Measurements from ENCODE around the gene SOX6.

DNA sequence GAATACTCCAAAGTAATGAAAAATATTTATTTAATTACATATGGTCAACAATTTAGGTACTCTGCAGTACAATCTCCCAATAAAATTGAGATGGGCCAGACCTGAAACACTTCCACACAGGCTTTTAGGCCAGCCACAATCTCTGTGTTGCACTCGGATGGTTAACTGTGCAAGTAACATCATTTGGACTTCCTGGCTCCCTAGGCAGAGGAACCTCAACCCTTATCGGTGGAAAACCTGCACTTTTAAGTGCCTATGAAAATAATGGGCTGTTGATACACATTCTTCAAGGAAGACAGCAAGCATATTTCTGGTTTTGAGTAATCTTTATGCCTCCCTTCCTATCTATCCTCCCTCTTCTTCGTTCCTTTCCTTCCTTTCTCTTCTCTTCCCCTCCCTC lies 343.1 kb downstream of the SOX6 start:
- TF ChIP-seq, protein P1, sequence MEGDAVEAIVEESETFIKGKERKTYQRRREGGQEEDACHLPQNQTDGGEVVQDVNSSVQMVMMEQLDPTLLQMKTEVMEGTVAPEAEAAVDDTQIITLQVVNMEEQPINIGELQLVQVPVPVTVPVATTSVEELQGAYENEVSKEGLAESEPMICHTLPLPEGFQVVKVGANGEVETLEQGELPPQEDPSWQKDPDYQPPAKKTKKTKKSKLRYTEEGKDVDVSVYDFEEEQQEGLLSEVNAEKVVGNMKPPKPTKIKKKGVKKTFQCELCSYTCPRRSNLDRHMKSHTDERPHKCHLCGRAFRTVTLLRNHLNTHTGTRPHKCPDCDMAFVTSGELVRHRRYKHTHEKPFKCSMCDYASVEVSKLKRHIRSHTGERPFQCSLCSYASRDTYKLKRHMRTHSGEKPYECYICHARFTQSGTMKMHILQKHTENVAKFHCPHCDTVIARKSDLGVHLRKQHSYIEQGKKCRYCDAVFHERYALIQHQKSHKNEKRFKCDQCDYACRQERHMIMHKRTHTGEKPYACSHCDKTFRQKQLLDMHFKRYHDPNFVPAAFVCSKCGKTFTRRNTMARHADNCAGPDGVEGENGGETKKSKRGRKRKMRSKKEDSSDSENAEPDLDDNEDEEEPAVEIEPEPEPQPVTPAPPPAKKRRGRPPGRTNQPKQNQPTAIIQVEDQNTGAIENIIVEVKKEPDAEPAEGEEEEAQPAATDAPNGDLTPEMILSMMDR (IDR thresholded peaks at IDR 0.05; ENCODE audit: low read length), result no peak
- TF ChIP-seq EZH2 (optimal IDR thresholded peaks at IDR 0.05; ENCODE audit: low read depth, low read length), result no peak
- TF ChIP-seq EZH2phosphoT487 (IDR thresholded peaks at IDR 0.05; ENCODE audit: low read length), result no peak

Data from MM.1S (cell line).